Stimulated activated CD8-positive, alpha-beta memory T cell treated with anti-CD3 and anti-CD28 coated beads, Interleukin-7, amount 100 ng/mL, for 48 hours (primary cell): ENCODE data around the gene CT45A6.
"Not testable (repeated sequence)": the region's sequence is repeated elsewhere in the genome, so short reads cannot be mapped to it uniquely, and the experiment has no call there.

Source experiments
- DNase-seq, 2 donors: peaks; one replicate each; pipeline ENCODE4 v3.0.0-alpha.2; 2020; ENCODE audit warnings: low read depth in 1 of 2; ENCODE audit errors: extremely low read depth in 1 of 2

CT45A6 gene, protein sequence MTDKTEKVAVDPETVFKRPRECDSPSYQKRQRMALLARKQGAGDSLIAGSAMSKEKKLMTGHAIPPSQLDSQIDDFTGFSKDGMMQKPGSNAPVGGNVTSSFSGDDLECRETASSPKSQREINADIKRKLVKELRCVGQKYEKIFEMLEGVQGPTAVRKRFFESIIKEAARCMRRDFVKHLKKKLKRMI

DNA sequence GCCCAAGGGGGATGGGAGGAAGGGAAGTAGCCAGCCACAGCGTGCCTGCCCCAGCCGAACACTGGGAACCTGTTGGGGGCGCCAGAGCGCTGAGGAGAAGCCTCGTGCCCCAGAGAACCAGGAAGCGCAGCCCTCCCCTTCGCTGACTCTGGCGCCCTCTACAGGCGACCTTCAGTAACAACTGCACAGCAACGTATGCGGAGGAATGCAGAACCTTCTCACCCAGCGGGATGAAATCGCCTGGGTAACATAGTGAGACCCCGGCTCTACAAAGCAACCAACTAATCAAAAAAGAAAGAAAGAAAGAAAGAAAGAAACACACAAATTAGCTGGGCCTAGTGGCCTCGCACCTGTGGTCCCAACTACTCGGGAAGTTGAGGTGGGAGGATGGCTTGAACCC is at the start of gene CT45A6:
TSS of gene CT45A6 (minus strand) at position 101 of the 400 bp plus-strand sequence. CDS start 3,794 bp downstream, outside the sequence.
- DNase-seq: not testable (repeated sequence)

GRCh38 chrX:135837180-135837579 is 34.6 kb upstream of the CT45A6 start, which contains the start of gene CT45A7:
CT45A7 (minus strand) TSS chrX:135837280; CDS start chrX:135833533, 3,747 bp downstream.
- DNase-seq: not testable (repeated sequence)

- not testable (repeated sequence) for DNase-seq
Measured at GRCh38 chrX:135819912-135820311, 17.3 kb upstream of the CT45A6 start, which contains the start of gene CT45A2. CT45A2 (minus strand) TSS chrX:135820012; CDS start chrX:135816265, 3,747 bp downstream.

GRCh38 chrX:135785403-135785802 is 17.2 kb downstream of the CT45A6 start, which contains the start of gene CT45A5:
CT45A5 (minus strand) TSS chrX:135785503; CDS start chrX:135781729, 3,774 bp downstream.
- DNase-seq: not testable (repeated sequence)

- not testable (repeated sequence) for DNase-seq
Measured at GRCh38 chrX:135768091-135768490, 34.5 kb downstream of the CT45A6 start, which contains the start of gene CT45A3. CT45A3 (minus strand) TSS chrX:135768191; CDS start chrX:135764444, 3,747 bp downstream.

DNA sequence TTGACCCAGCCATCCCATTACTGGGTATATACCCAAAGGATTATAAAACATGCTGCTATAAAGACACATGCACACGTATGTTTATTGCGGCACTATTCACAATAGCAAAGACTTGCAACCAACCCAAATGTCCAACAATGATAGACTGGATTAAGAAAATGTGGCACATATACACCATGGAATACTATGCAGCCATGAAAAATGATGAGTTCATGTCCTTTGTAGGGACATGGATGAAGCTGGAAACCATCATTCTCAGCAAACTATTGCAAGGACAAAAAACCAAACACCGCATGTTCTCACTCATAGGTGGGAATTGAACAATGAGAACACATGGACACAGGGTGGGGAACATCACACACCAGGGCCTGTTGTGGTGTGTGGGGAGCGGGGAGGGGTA is 57.8 kb downstream of the CT45A6 start:
- not testable (repeated sequence) for DNase-seq
